Osteocyte (in vitro differentiated cells): ENCODE results near the gene PRPF4. TPM values are rescaled to one million over a fixed set of nuclear protein-coding genes. Genes with fewer than 3 reads are reported as not detected.
"Not testable (repeated sequence)": the region's sequence is repeated elsewhere in the genome, so short reads cannot be mapped to it uniquely, and the experiment has no call there.

ENCODE experiments used
- DNase-seq: peaks from one replicate; pipeline ENCODE4 v3.0.0; 2021; ENCODE audit warnings: mixed read lengths; ENCODE audit not compliant: unreplicated experiment; ENCODE audit errors: extremely low spot score
- H3K27ac Mint-ChIP-seq: one replicate; pipeline ENCODE4 v1.8.0; 2021; ENCODE audit warnings: mild to moderate bottlenecking, mixed read lengths; ENCODE audit not compliant: unreplicated experiment
- H3K27me3 Mint-ChIP-seq: one replicate; pipeline ENCODE4 v1.8.0; 2021; ENCODE audit warnings: mixed read lengths; ENCODE audit not compliant: unreplicated experiment
- H3K36me3 Mint-ChIP-seq: one replicate; pipeline ENCODE4 v1.8.0; 2021; ENCODE audit warnings: mixed read lengths; ENCODE audit not compliant: unreplicated experiment
- H3K4me1 Mint-ChIP-seq: one replicate; pipeline ENCODE4 v1.8.0; 2021; ENCODE audit warnings: mixed read lengths; ENCODE audit not compliant: unreplicated experiment
- H3K4me3 Mint-ChIP-seq: one replicate; pipeline ENCODE4 v1.8.0; 2021; ENCODE audit warnings: mild to moderate bottlenecking, moderate library complexity, mixed read lengths; ENCODE audit not compliant: unreplicated experiment
- H3K9me3 Mint-ChIP-seq: one replicate; pipeline ENCODE4 v1.8.0; 2021; ENCODE audit warnings: mixed read lengths; ENCODE audit not compliant: unreplicated experiment
- CTCF ChIP-seq: fragments of 200-600 bp; sonication (generic); IDR thresholded peaks from 2 replicates; pipeline ENCODE4 v1.5.0; 2021; ENCODE audit warnings: antibody characterized with exemption, mild to moderate bottlenecking, moderate library complexity
- long read RNA-seq: library from polyadenylated mRNA; unstranded; transcript quantifications from one replicate; pipeline ENCODE4 v2.0.0, GENCODE V29; 2021
- total RNA-seq: library from RNA; stranded (reverse); gene quantifications from 2 replicates; pipeline ENCODE4 v1.2.1, GENCODE V29; 2021

The PRPF4 gene
- 21.0 and 22.0 TPM in 2 replicates for total RNA-seq
- long read RNA-seq, transcript PRPF4-201 (14 exons, 2,787 nt), result minor isoform, 62 of 292 reads
- long read RNA-seq, transcript PRPF4-202 (14 exons, 3,212 nt), result major isoform, 200 of 292 reads
- long read RNA-seq, partial matches to known transcripts, result 6 of 292 reads
- long read RNA-seq, other reads (novel, unspliced or antisense), result 24 of 292 reads

- Mint-ChIP-seq H3K27me3 (no peaks in the 10 kb centered on the region), H3K27ac (no peak within 1 kb of the TSS), H3K4me1 (peaks cover 13% of the 10 kb centered on the region), H3K36me3 (peaks cover 37% of the 10 kb centered on the region), H3K9me3 (no peaks in the 10 kb centered on the region), H3K4me3 (no peak within 1 kb of the TSS)
- no peak for TF ChIP-seq CTCF
- peak; percentile 99 for DNase-seq
Measured at GRCh38 chr9:113275157-113276131, at the start of gene PRPF4, which contains the start of gene CDC26. TSS of gene PRPF4 (plus strand) at chr9:113275658. CDS start at chr9:113275744, 86 bp downstream. TSS of gene CDC26 (minus strand) at chr9:113275572. CDS start at chr9:113272507, 3,065 bp downstream.

- no peak for TF ChIP-seq CTCF
- DNase-seq, result no peak
- peaks cover 6% of the 10 kb centered on the region for H3K36me3 Mint-ChIP-seq
- H3K27me3 Mint-ChIP-seq, result no peaks in the 10 kb centered on the region
- no peak overlapping the region for H3K27ac Mint-ChIP-seq
- H3K9me3 Mint-ChIP-seq, result no peaks in the 10 kb centered on the region
- no peak overlapping the region for H3K4me3 Mint-ChIP-seq
- peaks cover 13% of the 10 kb centered on the region for H3K4me1 Mint-ChIP-seq
Measured at GRCh38 chr9:113227436-113227835, 48.0 kb upstream of the PRPF4 start.

- TF ChIP-seq CTCF, result no peak
- DNase-seq, result no peak
- Mint-ChIP-seq H3K4me1 (peaks cover 13% of the 10 kb centered on the region), H3K27me3 (no peaks in the 10 kb centered on the region), H3K27ac (no peak overlapping the region), H3K9me3 (no peaks in the 10 kb centered on the region), H3K4me3 (no peak overlapping the region), H3K36me3 (peaks cover 6% of the 10 kb centered on the region)
Measured at GRCh38 chr9:113228130-113228665, 47.3 kb upstream of the PRPF4 start.

GRCh38 chr9:113231701-113232100, 43.8 kb upstream of the PRPF4 start:
- Mint-ChIP-seq H3K27me3 (no peaks in the 10 kb centered on the region), H3K27ac (no peak overlapping the region), H3K9me3 (no peaks in the 10 kb centered on the region), H3K36me3 (no peaks in the 10 kb centered on the region), H3K4me3 (no peak overlapping the region), H3K4me1 (peaks cover 16% of the 10 kb centered on the region)
- DNase-seq, result no peak
- TF ChIP-seq CTCF, result no peak

GRCh38 chr9:113235701-113236255, 39.7 kb upstream of the PRPF4 start:
- H3K4me1 Mint-ChIP-seq, result peaks cover 16% of the 10 kb centered on the region
- H3K27me3 Mint-ChIP-seq, H3K27ac Mint-ChIP-seq, H3K4me3 Mint-ChIP-seq, DNase-seq, H3K36me3 Mint-ChIP-seq, H3K9me3 Mint-ChIP-seq: not testable (repeated sequence)
